Fibroblast of villous mesenchyme (primary cell): Measurements from ENCODE around the gene TMEM158. TPM values are rescaled to one million over a fixed set of nuclear protein-coding genes. Genes with fewer than 3 reads are reported as not detected.
A peak's percentile ranks its signal among the peaks of the same experiment; 100 is the strongest.

Experiments used
- DNase-seq: peaks from one replicate; pipeline ENCODE4 v3.0.0-alpha.2; 2010; ENCODE audit warnings: low read depth
- H3K4me3 ChIP-seq: 2 replicates; pipeline ENCODE4 v1.5.1; 2011; ENCODE audit warnings: low read depth, mild to moderate bottlenecking, low read length
- total RNA-seq: library from RNA; depleted of rRNA; stranded (reverse); fragments of >200 nt; gene quantifications from 2 replicates; pipeline ENCODE4 v1.2.3, GENCODE V29; 2012
- TF ChIP-seq, protein P1 (sequence below): IDR thresholded peaks from 2 replicates; pipeline ENCODE4 v1.5.1; 2012; ENCODE audit warnings: low read depth, mild to moderate bottlenecking, low read length; ENCODE audit not compliant: insufficient read depth

TMEM158 gene
- total RNA-seq, 1 donor: 22.9 TPM

DNA sequence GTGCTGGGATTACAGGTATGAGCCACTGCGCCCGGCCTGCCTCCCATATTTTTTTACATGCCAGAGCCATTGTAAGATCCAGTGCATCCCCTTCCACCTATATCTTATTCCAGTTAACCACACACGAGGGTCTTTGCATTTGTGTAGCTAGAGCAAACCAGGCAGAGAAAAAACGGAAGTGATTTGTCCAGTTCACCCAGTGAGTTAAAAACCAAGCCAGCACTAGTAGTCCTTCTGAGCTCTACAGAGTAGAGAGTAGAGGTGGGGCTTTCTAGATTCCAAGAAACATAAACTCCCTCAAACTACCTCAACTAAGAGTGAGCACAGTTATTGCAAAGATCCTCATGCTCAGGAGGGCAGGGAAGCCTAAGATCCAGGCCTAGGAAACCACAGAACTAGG, 34.7 kb downstream of the TMEM158 start:
- H3K4me3 ChIP-seq: no peak overlapping the region
- TF ChIP-seq, protein P1, sequence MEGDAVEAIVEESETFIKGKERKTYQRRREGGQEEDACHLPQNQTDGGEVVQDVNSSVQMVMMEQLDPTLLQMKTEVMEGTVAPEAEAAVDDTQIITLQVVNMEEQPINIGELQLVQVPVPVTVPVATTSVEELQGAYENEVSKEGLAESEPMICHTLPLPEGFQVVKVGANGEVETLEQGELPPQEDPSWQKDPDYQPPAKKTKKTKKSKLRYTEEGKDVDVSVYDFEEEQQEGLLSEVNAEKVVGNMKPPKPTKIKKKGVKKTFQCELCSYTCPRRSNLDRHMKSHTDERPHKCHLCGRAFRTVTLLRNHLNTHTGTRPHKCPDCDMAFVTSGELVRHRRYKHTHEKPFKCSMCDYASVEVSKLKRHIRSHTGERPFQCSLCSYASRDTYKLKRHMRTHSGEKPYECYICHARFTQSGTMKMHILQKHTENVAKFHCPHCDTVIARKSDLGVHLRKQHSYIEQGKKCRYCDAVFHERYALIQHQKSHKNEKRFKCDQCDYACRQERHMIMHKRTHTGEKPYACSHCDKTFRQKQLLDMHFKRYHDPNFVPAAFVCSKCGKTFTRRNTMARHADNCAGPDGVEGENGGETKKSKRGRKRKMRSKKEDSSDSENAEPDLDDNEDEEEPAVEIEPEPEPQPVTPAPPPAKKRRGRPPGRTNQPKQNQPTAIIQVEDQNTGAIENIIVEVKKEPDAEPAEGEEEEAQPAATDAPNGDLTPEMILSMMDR: no peak
- DNase-seq: no peak

GRCh38 chr3:45188719-45189659, 37.1 kb downstream of the TMEM158 start:
- no peak overlapping the region for H3K4me3 ChIP-seq
- TF ChIP-seq, protein P1: no peak
- peak; percentile 72 for DNase-seq

GRCh38 chr3:45187694-45188141, 38.4 kb downstream of the TMEM158 start:
- TF ChIP-seq, protein P1: no peak
- DNase-seq: no peak

GRCh38 chr3:45186871-45187270, 39.2 kb downstream of the TMEM158 start:
- no peak overlapping the region for H3K4me3 ChIP-seq
- DNase-seq: no peak
- TF ChIP-seq, protein P1: no peak

More at GRCh38 chr3:45187694-45188141, 38.4 kb downstream of the TMEM158 start:
- no peak overlapping the region for H3K4me3 ChIP-seq

DNA sequence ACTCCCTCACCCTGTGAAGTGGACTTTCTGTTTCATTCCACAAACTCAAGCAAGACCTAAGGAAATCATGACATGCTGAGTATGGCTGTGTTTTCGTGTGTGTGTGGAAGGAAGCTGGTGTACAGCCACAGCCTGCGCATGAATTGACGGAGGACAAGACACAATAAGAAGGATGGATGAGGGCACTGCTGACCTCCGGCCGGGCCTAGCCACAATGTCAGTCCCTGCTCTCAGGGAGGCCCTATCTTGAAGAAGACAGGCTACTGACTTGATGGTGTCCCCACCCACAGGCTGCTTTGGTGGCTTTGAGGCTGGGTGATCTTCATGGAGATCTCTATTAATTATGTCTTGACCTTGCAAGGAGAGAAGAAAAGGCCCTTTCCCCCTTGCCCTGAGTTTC, 40.6 kb downstream of the TMEM158 start:
- no peak overlapping the region for H3K4me3 ChIP-seq
- DNase-seq: no peak
- TF ChIP-seq, protein P1: no peak

- no peak for DNase-seq
- TF ChIP-seq, protein P1: no peak
- H3K4me3 ChIP-seq: no peak overlapping the region
These were observed 41.0 kb downstream of the TMEM158 start for GRCh38 chr3:45185052-45185451.
